ENCODE data around the gene MAPT. TPM values are rescaled to one million over a fixed set of nuclear protein-coding genes. Genes with fewer than 3 reads are reported as not detected.
A peak's percentile ranks its signal among the peaks of the same experiment; 100 is the strongest.

The MAPT gene
- total RNA-seq, 1 experiment from 2014 or later, result 0.95 TPM

GRCh38 chr17:45992175-45992574, 97.8 kb downstream of the MAPT start:
- in situ Hi-C loops (cut with HindIII; ENCODE audit: low pct_unique_long_range_greater_than_20kb, low sequenced_read_pairs), result no loop called here
- no peak for DNase-seq (ENCODE audit: low read depth)

GRCh38 chr17:45992904-45993303, 98.5 kb downstream of the MAPT start:
- DNase-seq (ENCODE audit: low read depth), result no peak
- in situ Hi-C loops (cut with HindIII; ENCODE audit: low pct_unique_long_range_greater_than_20kb, low sequenced_read_pairs), result no loop called here

- in situ Hi-C loops (cut with HindIII; ENCODE audit: low pct_unique_long_range_greater_than_20kb, low sequenced_read_pairs), result no loop called here
- no peak for DNase-seq (ENCODE audit: low read depth)
These were observed 99.7 kb downstream of the MAPT start for GRCh38 chr17:45993962-45994627.

GRCh38 chr17:45994987-45995386, 100.6 kb downstream of the MAPT start:
- DNase-seq (ENCODE audit: low read depth), result no peak
- in situ Hi-C loops (cut with HindIII; ENCODE audit: low pct_unique_long_range_greater_than_20kb, low sequenced_read_pairs), result no loop called here

- in situ Hi-C loops (cut with HindIII; ENCODE audit: low pct_unique_long_range_greater_than_20kb, low sequenced_read_pairs), result no loop called here
- DNase-seq (ENCODE audit: low read depth), result no peak
These were observed 101.4 kb downstream of the MAPT start for GRCh38 chr17:45995627-45996270.

GRCh38 chr17:45996282-45996937, 102.1 kb downstream of the MAPT start:
- in situ Hi-C loops (cut with HindIII; ENCODE audit: low pct_unique_long_range_greater_than_20kb, low sequenced_read_pairs), result no loop called here
- no peak for DNase-seq (ENCODE audit: low read depth)

- no peak for DNase-seq (ENCODE audit: low read depth)
- in situ Hi-C loops (cut with HindIII; ENCODE audit: low pct_unique_long_range_greater_than_20kb, low sequenced_read_pairs), result no loop called here
These were observed 102.8 kb downstream of the MAPT start for GRCh38 chr17:45997166-45997565.

- DNase-seq (ENCODE audit: low read depth), result no peak
- in situ Hi-C loops (cut with HindIII; ENCODE audit: low pct_unique_long_range_greater_than_20kb, low sequenced_read_pairs), result no loop called here
These were observed 103.3 kb downstream of the MAPT start for GRCh38 chr17:45997624-45998023.

- in situ Hi-C loops (cut with HindIII; ENCODE audit: low pct_unique_long_range_greater_than_20kb, low sequenced_read_pairs), result no loop called here
- DNase-seq (ENCODE audit: low read depth), result no peak
These were observed 104.9 kb downstream of the MAPT start, which contains the start of gene STH for GRCh38 chr17:45998987-45999899. Gene STH, plus strand, starts transcription at chr17:45999250. Its CDS starts 30 bp downstream, at chr17:45999280.

- in situ Hi-C loops (cut with HindIII; ENCODE audit: low pct_unique_long_range_greater_than_20kb, low sequenced_read_pairs), result no loop called here
- DNase-seq (ENCODE audit: low read depth), result no peak
These were observed 105.5 kb downstream of the MAPT start for GRCh38 chr17:45999900-46000290.

GRCh38 chr17:46000292-46000691, 105.9 kb downstream of the MAPT start:
- DNase-seq (ENCODE audit: low read depth), result no peak
- in situ Hi-C loops (cut with HindIII; ENCODE audit: low pct_unique_long_range_greater_than_20kb, low sequenced_read_pairs), result no loop called here

GRCh38 chr17:46000757-46001156, 106.4 kb downstream of the MAPT start:
- no peak for DNase-seq (ENCODE audit: low read depth)
- in situ Hi-C loops (cut with HindIII; ENCODE audit: low pct_unique_long_range_greater_than_20kb, low sequenced_read_pairs), result no loop called here

- in situ Hi-C loops (cut with HindIII; ENCODE audit: low pct_unique_long_range_greater_than_20kb, low sequenced_read_pairs), result no loop called here
- DNase-seq (ENCODE audit: low read depth), result no peak
These were observed 107.3 kb downstream of the MAPT start for GRCh38 chr17:46001390-46002310.

GRCh38 chr17:46002311-46002972, 108.1 kb downstream of the MAPT start:
- in situ Hi-C loops (cut with HindIII; ENCODE audit: low pct_unique_long_range_greater_than_20kb, low sequenced_read_pairs), result no loop called here
- DNase-seq (ENCODE audit: low read depth), result peak; percentile 64

GRCh38 chr17:46002973-46003316, 108.6 kb downstream of the MAPT start:
- in situ Hi-C loops (cut with HindIII; ENCODE audit: low pct_unique_long_range_greater_than_20kb, low sequenced_read_pairs), result no loop called here
- no peak for DNase-seq (ENCODE audit: low read depth)

GRCh38 chr17:46003907-46004748, 109.8 kb downstream of the MAPT start:
- in situ Hi-C loops (cut with HindIII; ENCODE audit: low pct_unique_long_range_greater_than_20kb, low sequenced_read_pairs), result no loop called here
- no peak for DNase-seq (ENCODE audit: low read depth)

Measured in Caki2 (cell line).